Smooth muscle cell of the umbilical artery (primary cell): ENCODE data around the gene OR2T27. TPM values are rescaled to one million over a fixed set of nuclear protein-coding genes. Genes with fewer than 3 reads are reported as not detected.

Experiments
- total RNA-seq: library from RNA; depleted of rRNA; stranded (reverse); fragments of >200 nt; gene quantifications from 2 replicates; pipeline ENCODE4 v1.2.3, GENCODE V29; 2014

OR2T27 gene
- not detected in 2 replicates for total RNA-seq

GRCh38 chr1:248655354-248655753 is at the start of gene OR2T27:
Gene OR2T27, minus strand, starts transcription at chr1:248655528. Its CDS starts 4,644 bp downstream, at chr1:248650884.

GRCh38 chr1:248702714-248703113 is 47.4 kb upstream of the OR2T27 start, which contains the start of gene OR14I1:
Gene OR14I1, minus strand, starts transcription at chr1:248702766.

GRCh38 chr1:248645178-248645577 is 10.2 kb downstream of the OR2T27 start, which contains the start of gene OR2T35:
Gene OR2T35, minus strand, starts transcription at chr1:248645278. Its CDS starts 6,020 bp downstream, at chr1:248639258.

GRCh38 chr1:248634991-248635390 is 20.3 kb downstream of the OR2T27 start, which contains the start of gene OR2T11:
Gene OR2T11, minus strand, starts transcription at chr1:248635091. Its CDS starts 7,963 bp downstream, at chr1:248627128.

Other genes with a start within 250 kb of the OR2T27 start
- not detected in 2 replicates for gene OR2T2, start 209.9 kb downstream of the OR2T27 start, total RNA-seq
- not detected in 2 replicates for gene OR2T3, start 182.2 kb downstream of the OR2T27 start, total RNA-seq
- gene OR2T5, start 166.9 kb downstream of the OR2T27 start, total RNA-seq: not detected in 2 replicates
- not detected in 2 replicates for gene OR2G6, start 147.5 kb downstream of the OR2T27 start, total RNA-seq
- not detected in 2 replicates for gene OR2T29, start 92.8 kb downstream of the OR2T27 start, total RNA-seq
- not detected in 2 replicates for gene OR2T34, start 80.8 kb downstream of the OR2T27 start, total RNA-seq
- not detected in 2 replicates for gene OR2T10, start 57.8 kb downstream of the OR2T27 start, total RNA-seq
- gene OR2T11, start 20.4 kb downstream of the OR2T27 start, total RNA-seq: not detected in 2 replicates
- not detected in 2 replicates for gene OR2T35, start 10.2 kb downstream of the OR2T27 start, total RNA-seq
- gene OR14I1, start 47.2 kb upstream of the OR2T27 start, total RNA-seq: not detected in 2 replicates
- gene LYPD8, start 100.2 kb upstream of the OR2T27 start, total RNA-seq: not detected in 2 replicates
- gene SH3BP5L, start 170.4 kb upstream of the OR2T27 start, total RNA-seq: 28.5 and 41.9 TPM in 2 replicates
- 16.3 and 26.1 TPM in 2 replicates for gene ZNF672, start 182.7 kb upstream of the OR2T27 start, total RNA-seq
- gene ZNF692, start 203.6 kb upstream of the OR2T27 start, total RNA-seq: 34.1 and 41.5 TPM in 2 replicates